Stimulated activated naive CD8-positive, alpha-beta T cell treated with anti-CD3 and anti-CD28 coated beads, Interleukin-15, Interleukin-2, amounts not matched to agents 100 ng/mL and 50 ng/mL, for 24 hours (primary cell): ENCODE results near the gene FOS.
"Not testable (repeated sequence)": the region's sequence is repeated elsewhere in the genome, so short reads cannot be mapped to it uniquely, and the experiment has no call there.

Experiments
- H3K27ac Mint-ChIP-seq: one replicate; pipeline ENCODE4 v1.8.0; 2021; ENCODE audit warnings: mild to moderate bottlenecking, mixed read lengths
- H3K27me3 Mint-ChIP-seq: one replicate; pipeline ENCODE4 v1.8.0; 2021; ENCODE audit warnings: mixed read lengths
- H3K36me3 Mint-ChIP-seq: one replicate; pipeline ENCODE4 v1.8.0; 2021; ENCODE audit warnings: low read depth, mixed read lengths
- H3K4me1 Mint-ChIP-seq: one replicate; pipeline ENCODE4 v1.8.0; 2021; ENCODE audit warnings: low read depth, mixed read lengths
- H3K4me3 Mint-ChIP-seq: one replicate; pipeline ENCODE4 v1.8.0; 2021; ENCODE audit warnings: mild to moderate bottlenecking, mixed read lengths
- H3K9me3 Mint-ChIP-seq: one replicate; pipeline ENCODE4 v1.8.0; 2021; ENCODE audit warnings: mixed read lengths

Gene FOS

GRCh38 chr14:75279763-75280290 lies 1.2 kb downstream of the FOS start:
- Mint-ChIP-seq H3K4me3 (peak overlapping the region; percentile 88), H3K36me3 (peaks cover 36% of the 10 kb centered on the region), H3K4me1 (peaks cover 69% of the 10 kb centered on the region), H3K9me3 (no peaks in the 10 kb centered on the region), H3K27me3 (peaks cover 29% of the 10 kb centered on the region), H3K27ac (peak overlapping the region; percentile 58)

- peaks cover 24% of the 10 kb centered on the region for H3K27me3 Mint-ChIP-seq
Measured at GRCh38 chr14:75280291-75280830, 1.7 kb downstream of the FOS start.

GRCh38 chr14:75280831-75281653 lies 2.4 kb downstream of the FOS start:
- H3K27ac Mint-ChIP-seq, result no peak overlapping the region
- H3K4me3 Mint-ChIP-seq, result peak overlapping the region; percentile 88
- H3K36me3 Mint-ChIP-seq, result peaks cover 36% of the 10 kb centered on the region
- no peaks in the 10 kb centered on the region for H3K9me3 Mint-ChIP-seq
- H3K4me1 Mint-ChIP-seq, result peaks cover 57% of the 10 kb centered on the region
- H3K27me3 Mint-ChIP-seq, result peaks cover 20% of the 10 kb centered on the region

More at GRCh38 chr14:75280291-75280830, 1.7 kb downstream of the FOS start:
- Mint-ChIP-seq H3K36me3 (peaks cover 36% of the 10 kb centered on the region), H3K27ac (no peak overlapping the region), H3K4me3 (peak overlapping the region; percentile 88), H3K9me3 (no peaks in the 10 kb centered on the region), H3K4me1 (peaks cover 63% of the 10 kb centered on the region)

- Mint-ChIP-seq H3K27ac (no peak overlapping the region), H3K27me3 (peaks cover 14% of the 10 kb centered on the region), H3K36me3 (peaks cover 36% of the 10 kb centered on the region)
Measured at GRCh38 chr14:75281654-75282019, 3.0 kb downstream of the FOS start.

GRCh38 chr14:75282170-75282554 lies 3.5 kb downstream of the FOS start:
- H3K27me3 Mint-ChIP-seq, result peaks cover 15% of the 10 kb centered on the region
- peaks cover 36% of the 10 kb centered on the region for H3K36me3 Mint-ChIP-seq
- no peak overlapping the region for H3K27ac Mint-ChIP-seq
- peaks cover 51% of the 10 kb centered on the region for H3K4me1 Mint-ChIP-seq
- no peaks in the 10 kb centered on the region for H3K9me3 Mint-ChIP-seq
- no peak overlapping the region for H3K4me3 Mint-ChIP-seq

More at GRCh38 chr14:75281654-75282019, 3.0 kb downstream of the FOS start:
- H3K4me3 Mint-ChIP-seq, result peak overlapping the region; percentile 88
- no peaks in the 10 kb centered on the region for H3K9me3 Mint-ChIP-seq
- peaks cover 54% of the 10 kb centered on the region for H3K4me1 Mint-ChIP-seq

- not testable (repeated sequence) for H3K4me3 Mint-ChIP-seq, H3K9me3 Mint-ChIP-seq, H3K27ac Mint-ChIP-seq
- Mint-ChIP-seq H3K36me3 (peaks cover 36% of the 10 kb centered on the region), H3K4me1 (peaks cover 48% of the 10 kb centered on the region), H3K27me3 (peaks cover 15% of the 10 kb centered on the region)
Measured at GRCh38 chr14:75282555-75283161, 4.0 kb downstream of the FOS start.

GRCh38 chr14:75283162-75283832 lies 4.7 kb downstream of the FOS start:
- H3K4me3 Mint-ChIP-seq, result no peak overlapping the region
- peaks cover 10% of the 10 kb centered on the region for H3K27me3 Mint-ChIP-seq
- H3K9me3 Mint-ChIP-seq, result no peaks in the 10 kb centered on the region
- H3K36me3 Mint-ChIP-seq, result peaks cover 36% of the 10 kb centered on the region
- peaks cover 41% of the 10 kb centered on the region for H3K4me1 Mint-ChIP-seq
- no peak overlapping the region for H3K27ac Mint-ChIP-seq

GRCh38 chr14:75283833-75284563 lies 5.4 kb downstream of the FOS start:
- Mint-ChIP-seq H3K36me3 (peaks cover 36% of the 10 kb centered on the region), H3K27me3 (peaks cover 10% of the 10 kb centered on the region)

GRCh38 chr14:75285331-75285730 lies 6.7 kb downstream of the FOS start:
- Mint-ChIP-seq H3K4me3 (no peak overlapping the region), H3K9me3 (no peaks in the 10 kb centered on the region), H3K27me3 (peaks cover 15% of the 10 kb centered on the region), H3K27ac (no peak overlapping the region), H3K4me1 (peaks cover 27% of the 10 kb centered on the region), H3K36me3 (peaks cover 24% of the 10 kb centered on the region)

More at GRCh38 chr14:75283833-75284563, 5.4 kb downstream of the FOS start:
- Mint-ChIP-seq H3K4me1 (peaks cover 40% of the 10 kb centered on the region), H3K27ac (no peak overlapping the region), H3K9me3 (no peaks in the 10 kb centered on the region), H3K4me3 (no peak overlapping the region)

GRCh38 chr14:75286313-75286712 lies 7.7 kb downstream of the FOS start:
- peaks cover 14% of the 10 kb centered on the region for H3K27me3 Mint-ChIP-seq
- H3K4me3 Mint-ChIP-seq, result no peak overlapping the region
- H3K36me3 Mint-ChIP-seq, result peaks cover 14% of the 10 kb centered on the region
- H3K4me1 Mint-ChIP-seq, result peaks cover 17% of the 10 kb centered on the region
- H3K9me3 Mint-ChIP-seq, result no peaks in the 10 kb centered on the region
- no peak overlapping the region for H3K27ac Mint-ChIP-seq

- H3K36me3 Mint-ChIP-seq, result no peaks in the 10 kb centered on the region
- H3K4me3 Mint-ChIP-seq, result no peak overlapping the region
- H3K27me3 Mint-ChIP-seq, result peaks cover 14% of the 10 kb centered on the region
- H3K9me3 Mint-ChIP-seq, result no peaks in the 10 kb centered on the region
- H3K4me1 Mint-ChIP-seq, result peaks cover 10% of the 10 kb centered on the region
- no peak overlapping the region for H3K27ac Mint-ChIP-seq
Measured at GRCh38 chr14:75289840-75290388, 11.3 kb downstream of the FOS start.

- Mint-ChIP-seq H3K27ac (no peak overlapping the region), H3K4me3 (no peak overlapping the region), H3K9me3 (no peaks in the 10 kb centered on the region), H3K27me3 (peaks cover 11% of the 10 kb centered on the region), H3K36me3 (no peaks in the 10 kb centered on the region), H3K4me1 (peaks cover 20% of the 10 kb centered on the region)
Measured at GRCh38 chr14:75290851-75291250, 12.2 kb downstream of the FOS start.

GRCh38 chr14:75291331-75291730 lies 12.7 kb downstream of the FOS start:
- Mint-ChIP-seq H3K4me3 (no peak overlapping the region), H3K9me3 (no peaks in the 10 kb centered on the region), H3K36me3 (no peaks in the 10 kb centered on the region), H3K27me3 (peaks cover 13% of the 10 kb centered on the region), H3K4me1 (peaks cover 24% of the 10 kb centered on the region), H3K27ac (no peak overlapping the region)

- Mint-ChIP-seq H3K4me3 (no peak overlapping the region), H3K36me3 (no peaks in the 10 kb centered on the region), H3K27me3 (peaks cover 11% of the 10 kb centered on the region), H3K27ac (no peak overlapping the region), H3K9me3 (no peaks in the 10 kb centered on the region), H3K4me1 (peaks cover 26% of the 10 kb centered on the region)
Measured at GRCh38 chr14:75292101-75292563, 13.5 kb downstream of the FOS start.
